HepG2 (cell line): ENCODE results near the gene ATP13A5.

Experiments used
- EZH2 ChIP-seq: conservative IDR thresholded peaks from 2 replicates; pipeline ENCODE4 v1.6.1; 2012; ENCODE audit warnings: mild to moderate bottlenecking, low read depth, low read length, moderate library complexity
- MXD3 ChIP-seq: IDR thresholded peaks from 2 replicates; pipeline ENCODE4 v1.6.1; 2016; ENCODE audit warnings: mild to moderate bottlenecking, missing biosample characterization, missing genetic modification reagents
- MXI1 ChIP-seq: IDR thresholded peaks from 3 replicates; pipeline ENCODE4 v1.6.1; 2012; ENCODE audit warnings: low read depth, low read length, inconsistent platforms, borderline replicate concordance
- POLR2AphosphoS5 ChIP-seq: IDR thresholded peaks from 2 replicates; pipeline ENCODE4 v1.6.1; 2012; ENCODE audit warnings: low read depth, low read length

GRCh38 chr3:193236599-193236998, 142.0 kb downstream of the ATP13A5 start:
- no peak for TF ChIP-seq MXI1
- TF ChIP-seq POLR2AphosphoS5 = no peak
- no peak for TF ChIP-seq EZH2
- no peak for TF ChIP-seq MXD3 (CRISPR knock-in tag)
